Measurements from ENCODE around the gene UGT2B7.
"Not testable (repeated sequence)": the region's sequence is repeated elsewhere in the genome, so short reads cannot be mapped to it uniquely, and the experiment has no call there.

Gene UGT2B7

GRCh38 chr4:69099910-69100309 lies 3.6 kb downstream of the UGT2B7 start:
- no peak overlapping the region for H3K4me3 ChIP-seq (replicated peaks in 1 of 2; ENCODE audit: low read depth in 2 of 2, low read length in 2 of 2)
- no peak for DNase-seq (ENCODE audit: low read depth in 2 of 2)
- no peak for TF ChIP-seq CTCF (IDR thresholded peaks at IDR 0.05; ENCODE audit: low read depth, low read length)

- not testable (repeated sequence) for H3K4me3 ChIP-seq (replicated peaks in 1 of 2; ENCODE audit: low read depth in 2 of 2, low read length in 2 of 2)
- DNase-seq (ENCODE audit: low read depth in 2 of 2) = peak; percentile 5 to 20
These were observed 6.4 kb downstream of the UGT2B7 start for GRCh38 chr4:69102668-69103067.

GRCh38 chr4:69104719-69105275 lies 8.5 kb downstream of the UGT2B7 start:
- no peak overlapping the region for H3K4me3 ChIP-seq (replicated peaks in 1 of 2; ENCODE audit: low read depth in 2 of 2, low read length in 2 of 2)
- TF ChIP-seq CTCF (IDR thresholded peaks at IDR 0.05; ENCODE audit: low read depth, low read length) = no peak
- DNase-seq (ENCODE audit: low read depth in 2 of 2) = no peak

GRCh38 chr4:69115151-69115850 lies 19.0 kb downstream of the UGT2B7 start:
- not testable (repeated sequence) for H3K4me3 ChIP-seq (replicated peaks in 1 of 2; ENCODE audit: low read depth in 2 of 2, low read length in 2 of 2); DNase-seq (ENCODE audit: low read depth in 2 of 2)

GRCh38 chr4:69115851-69116213 lies 19.6 kb downstream of the UGT2B7 start:
- no peak overlapping the region for H3K4me3 ChIP-seq (replicated peaks in 1 of 2; ENCODE audit: low read depth in 2 of 2, low read length in 2 of 2)
- TF ChIP-seq CTCF (IDR thresholded peaks at IDR 0.05; ENCODE audit: low read depth, low read length) = no peak
- DNase-seq (ENCODE audit: low read depth in 2 of 2) = no peak

- TF ChIP-seq CTCF (IDR thresholded peaks at IDR 0.05; ENCODE audit: low read depth, low read length) = no peak
- H3K4me3 ChIP-seq (replicated peaks in 1 of 2; ENCODE audit: low read depth in 2 of 2, low read length in 2 of 2) = no peak overlapping the region
These were observed 20.5 kb downstream of the UGT2B7 start for GRCh38 chr4:69116645-69117321.

GRCh38 chr4:69120870-69121269 lies 24.6 kb downstream of the UGT2B7 start:
- peak in 1 of 2 donors; percentile 28 for DNase-seq (ENCODE audit: low read depth in 2 of 2)
- no peak for TF ChIP-seq CTCF (IDR thresholded peaks at IDR 0.05; ENCODE audit: low read depth, low read length)
- H3K4me3 ChIP-seq (replicated peaks in 1 of 2; ENCODE audit: low read depth in 2 of 2, low read length in 2 of 2) = no peak overlapping the region

More at GRCh38 chr4:69116645-69117321, 20.5 kb downstream of the UGT2B7 start:
- DNase-seq (ENCODE audit: low read depth in 2 of 2) = peak in 1 of 2 donors; percentile 6
